ENCODE data around the gene HMOX1. TPM values are rescaled to one million over a fixed set of nuclear protein-coding genes. Genes with fewer than 3 reads are reported as not detected.

Gene HMOX1
- total and polyA plus RNA-seq, 12 donors = 15.4 to 578 (median 39.3) TPM

DNA sequence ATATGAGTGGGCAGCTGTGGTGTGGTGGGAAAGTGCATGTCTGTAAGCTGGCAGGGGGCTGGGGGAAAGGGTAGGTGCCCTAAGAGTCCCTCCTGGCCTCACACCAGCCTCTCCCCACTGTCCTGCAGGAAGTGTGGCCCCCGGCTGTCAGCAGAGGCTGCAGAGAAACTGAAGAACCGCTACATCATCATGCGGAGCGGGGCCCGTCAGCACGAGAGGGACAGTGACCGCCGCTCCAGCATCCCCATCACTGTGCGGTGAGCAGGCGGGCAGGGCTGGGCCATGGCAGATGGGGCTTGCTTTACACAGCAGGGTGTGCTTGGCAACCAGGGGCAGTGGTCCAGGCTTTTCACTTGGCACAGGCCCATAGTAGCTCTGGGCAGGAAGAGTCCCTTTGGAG lies 38.9 kb downstream of the HMOX1 start:
- peaks cover 0 to 18% of the 10 kb centered on the region in 2 donors for H3K36me3 ChIP-seq (replicated peaks in 1 of 2)
- no peak overlapping the region for H3K4me3 ChIP-seq
- no peak overlapping the region for H3K27ac ChIP-seq
- no peaks in the 10 kb centered on the region for H3K27me3 ChIP-seq
- TF ChIP-seq POLR2A (IDR thresholded peaks at IDR 0.05) (no peak), CTCF (IDR thresholded peaks at IDR 0.05) (no peak)
- no peaks in the 10 kb centered on the region for H3K9me3 ChIP-seq (replicated peaks in 1 of 3)
- H3K4me1 ChIP-seq (replicated peaks in 1 of 2) = no peaks in the 10 kb centered on the region
- WGBS, 4 donors = 94 to 97% (median 97%) methylated on average over 3 to 10 of the region's 10 CpGs
- no peak for DNase-seq
- intact Hi-C loops (cut with DNase I) = no loop called here

GRCh38 chr22:35421121-35421520 lies 40.2 kb downstream of the HMOX1 start:
- intact Hi-C loops (cut with DNase I) = no loop called here
- 92 to 94% (median 93%) methylated on average over 8 to 12 of the region's 12 CpGs for WGBS, 4 donors

GRCh38 chr22:35422145-35422544 lies 41.2 kb downstream of the HMOX1 start:
- Histone ChIP-seq H3K27ac (no peak overlapping the region), H3K27me3 (no peaks in the 10 kb centered on the region), H3K4me1 (replicated peaks in 1 of 2) (no peaks in the 10 kb centered on the region), H3K36me3 (replicated peaks in 1 of 2) (peaks cover 0 to 17% of the 10 kb centered on the region in 2 donors), H3K9me3 (replicated peaks in 1 of 3) (no peaks in the 10 kb centered on the region), H3K4me3 (no peak overlapping the region)
- TF ChIP-seq POLR2A (IDR thresholded peaks at IDR 0.05) = no peak
- TF ChIP-seq CTCF (IDR thresholded peaks at IDR 0.05) = no peak
- intact Hi-C loops (cut with DNase I) = no loop called here
- DNase-seq = no peak
- WGBS, 4 donors = 94 to 99% (median 97%) methylated on average over 4 of the region's 4 CpGs

More at GRCh38 chr22:35421121-35421520, 40.2 kb downstream of the HMOX1 start:
- no peaks in the 10 kb centered on the region for H3K9me3 ChIP-seq (replicated peaks in 1 of 3)
- TF ChIP-seq CTCF (IDR thresholded peaks at IDR 0.05) = no peak
- no peak for TF ChIP-seq POLR2A (IDR thresholded peaks at IDR 0.05)
- DNase-seq = no peak
- no peak overlapping the region for H3K27ac ChIP-seq
- no peak overlapping the region for H3K4me3 ChIP-seq
- no peaks in the 10 kb centered on the region for H3K4me1 ChIP-seq (replicated peaks in 1 of 2)
- no peaks in the 10 kb centered on the region for H3K27me3 ChIP-seq
- H3K36me3 ChIP-seq (replicated peaks in 1 of 2) = peaks cover 0 to 17% of the 10 kb centered on the region in 2 donors

DNA sequence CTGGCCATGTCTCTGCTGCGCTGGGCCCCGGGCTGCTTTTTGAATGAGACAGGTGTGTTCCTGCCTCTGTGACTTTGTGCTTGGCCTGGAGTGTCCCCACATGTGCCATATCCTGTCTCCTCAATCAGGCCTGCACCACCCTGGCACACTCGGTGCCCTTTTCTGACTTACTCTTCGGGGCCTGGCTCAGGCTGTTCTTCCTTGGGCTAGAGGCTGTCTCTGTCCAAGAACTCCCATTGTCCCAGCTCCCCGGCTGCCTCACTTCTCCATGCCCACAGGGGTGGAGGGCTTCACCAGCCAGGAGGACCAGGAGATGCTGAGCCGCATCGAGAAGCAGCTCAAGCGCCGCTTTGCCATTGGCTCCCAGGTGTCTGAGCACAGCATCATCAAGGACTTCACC lies 42.0 kb downstream of the HMOX1 start:
- Histone ChIP-seq H3K27ac (no peak overlapping the region), H3K4me3 (no peak overlapping the region), H3K27me3 (no peaks in the 10 kb centered on the region), H3K9me3 (replicated peaks in 1 of 3) (no peaks in the 10 kb centered on the region), H3K36me3 (replicated peaks in 1 of 2) (peaks cover 0 to 17% of the 10 kb centered on the region in 2 donors), H3K4me1 (replicated peaks in 1 of 2) (no peaks in the 10 kb centered on the region)
- no peak for DNase-seq
- TF ChIP-seq CTCF (IDR thresholded peaks at IDR 0.05) (no peak), POLR2A (IDR thresholded peaks at IDR 0.05) (no peak)
- WGBS, 4 donors = 93 to 98% (median 96%) methylated on average over 3 to 9 of the region's 9 CpGs
- intact Hi-C loops (cut with DNase I) = no loop called here

All from adrenal gland (tissue), 12 donors.